SK-N-MC (cell line): ENCODE results near the gene NFKBIL1.
"Not testable (repeated sequence)": the region's sequence is repeated elsewhere in the genome, so short reads cannot be mapped to it uniquely, and the experiment has no call there.

Experiments used
- EZH2 ChIP-seq: fragments of 200-600 bp; sonication (generic); IDR thresholded peaks from one replicate; pipeline ENCODE4 v1.6.1; 2017; ENCODE audit warnings: antibody characterized with exemption
- FOXP2 ChIP-seq: optimal IDR thresholded peaks from 2 replicates; pipeline ENCODE3; 2011; ENCODE audit warnings: mild to moderate bottlenecking, moderate library complexity; ENCODE audit not compliant: insufficient read depth; ENCODE audit errors: extremely low read length, control extremely low read depth
- POLR2AphosphoS5 ChIP-seq: IDR thresholded peaks from 2 replicates; pipeline ENCODE4 v1.6.1; 2012; ENCODE audit warnings: mild to moderate bottlenecking, low read depth, low read length, borderline replicate concordance

GRCh38 chr6:31499648-31500047 lies 47.8 kb upstream of the NFKBIL1 start:
- not testable (repeated sequence) for TF ChIP-seq POLR2AphosphoS5, EZH2, FOXP2
